Heart left ventricle (tissue), 16 donors: ENCODE measurements around the gene GALNT5. TPM values are rescaled to one million over a fixed set of nuclear protein-coding genes. Genes with fewer than 3 reads are reported as not detected.

Experiments used
- ATAC-seq, 4 donors: fragments of 200-7000 bp; cut with Tn5 transposase; one replicate each; pipeline ENCODE4 v1.9.1; 2020 to 2022; ENCODE audit warnings: moderate library complexity in 4 of 4, mild to moderate bottlenecking in 3 of 4, moderate number of reproducible peaks in 1 of 4
- DNase-seq, 5 donors: peaks; one replicate each; pipeline ENCODE4 v3.0.0-alpha.2; 2020
- H3K27ac ChIP-seq, 12 donors: fragments of 200-600 bp; sonication (generic) in 4 of 12; one replicate each; pipeline versions ENCODE4 v1.5.0 to v1.8.0; 2016 to 2022; ENCODE audit warnings: mild to moderate bottlenecking in 2 of 12
- H3K27me3 ChIP-seq, 9 donors: fragments of 200-600 bp; sonication (generic) in 2 of 9; one replicate each; pipeline versions ENCODE4 v1.5.1 to v1.8.0; 2016 to 2022; ENCODE audit warnings: mild to moderate bottlenecking in 3 of 9
- H3K36me3 ChIP-seq, 9 donors: fragments of 200-600 bp; sonication (generic) in 2 of 9; one replicate each; pipeline versions ENCODE4 v1.5.0 to v1.8.0; 2018 to 2022; ENCODE audit warnings: mild to moderate bottlenecking in 2 of 9
- H3K4me1 ChIP-seq, 12 donors: fragments of 200-600 bp; sonication (generic) in 4 of 12; one replicate each; pipeline versions ENCODE4 v1.5.0 to v1.8.0; 2016 to 2022; ENCODE audit warnings: mild to moderate bottlenecking in 3 of 12
- H3K4me3 ChIP-seq, 12 donors: fragments of 200-600 bp; sonication (generic) in 4 of 12; one replicate each; pipeline versions ENCODE4 v1.5.0 to v1.8.0; 2017 to 2022; ENCODE audit warnings: mild to moderate bottlenecking in 9 of 12, moderate library complexity in 4 of 12
- H3K9me3 ChIP-seq, 12 donors: fragments of 200-600 bp; sonication (generic) in 4 of 12; one replicate each; pipeline versions ENCODE4 v1.5.0 to v1.8.0; 2016 to 2022; ENCODE audit warnings: mild to moderate bottlenecking in 1 of 12
- POLR2A ChIP-seq, 2 donors: fragments of 450-650 bp; IDR thresholded peaks; one replicate each; pipeline ENCODE4 v1.6.1; 2017; ENCODE audit warnings: antibody characterized with exemption in 2 of 2, mild to moderate bottlenecking in 2 of 2, moderate library complexity in 2 of 2
- WGBS, 4 donors: extraction: QIAGEN DNeasy Blood & Tissue Kit in 2 of 4; methylation state at CpG; one replicate each; pipeline versions ENCODE4 v1.1.5 to v1.1.7; 2013 to 2018; 5-methylcytosine and 5-hydroxymethylcytosine counted together
- intact Hi-C, 10 donors: fragments of 100-400 bp; cut with DNase I; formaldehyde crosslinking; loops; one replicate each; pipeline versions ENCODE4 v1.11.1 to v1.14.2; 2022
- polyA plus RNA-seq, 2 donors: library from polyadenylated mRNA; stranded (reverse); fragments of 200-250 nt; gene quantifications; one replicate each; pipeline ENCODE4 v1.2.3, GENCODE V29; 2013
- total RNA-seq, 9 donors: library from RNA; depleted of rRNA in 2 of 9; stranded (reverse); fragments of >200 nt in 2 of 9; fragmentation: NEBNext Ultra II Directional in 3 of 9; extraction: Animal tissue kit (Norgen Biotek cat#: 25700) in 3 of 9; gene quantifications; one replicate each; pipeline versions ENCODE4 v1.1.0 to v1.2.4, GENCODE V29; 2016 to 2023
- TF ChIP-seq, protein P1 (sequence below), 12 donors: fragments of 200-600 bp; sonication (generic) in 4 of 12; IDR thresholded peaks; one replicate each; pipeline versions ENCODE4 v1.5.0 to v1.8.0; 2018 to 2022; ENCODE audit warnings: antibody characterized with exemption in 12 of 12, mild to moderate bottlenecking in 5 of 12
- donor health status: ischemic (EF 13 %, LVEDD 7.1; RV severe dilation, severe dysfunction).
- donor health status: healthy with polysubstance abuse.
- donor health status: DM: no; HTN: yes; CAD: no.
- donor health status: DM: no; HTN: no; CAD: no.
- donor health status: ischemic (EF 25% LVEDD 6.9; RV normal size, moderate dysfunction).
- donor health status: ischemic (EF 25% LVEDD 5.7; RV mildly dilated, moderate dysfunction).
- donor health status: healthy.
- donor health status: DM: yes; HTN: yes; CAD: no.
- donor health status: ischemic (EF 35%, LVEDD 5.7; RV mildly dilated, moderate dysfunction).
- donor health status: nonischemic (EF 11% LVEDD 7.7; RV severe dilation, severe dysfunction).
- donor health status: DM: yes; HTN: yes; CAD: no.
- donor health status: PGD.
- donor health status: ischemic (EF 29% LVEDD 5.4; RV normal size, mild dysfunction).
- donor health status: nonischemic (EF 23%, LVEDD 6.1; RV moderate dilation, normal function).

Gene GALNT5
- total and polyA plus RNA-seq, 11 donors: 0.04 to 1.0 (median 0.16) TPM; not detected in 1

DNA sequence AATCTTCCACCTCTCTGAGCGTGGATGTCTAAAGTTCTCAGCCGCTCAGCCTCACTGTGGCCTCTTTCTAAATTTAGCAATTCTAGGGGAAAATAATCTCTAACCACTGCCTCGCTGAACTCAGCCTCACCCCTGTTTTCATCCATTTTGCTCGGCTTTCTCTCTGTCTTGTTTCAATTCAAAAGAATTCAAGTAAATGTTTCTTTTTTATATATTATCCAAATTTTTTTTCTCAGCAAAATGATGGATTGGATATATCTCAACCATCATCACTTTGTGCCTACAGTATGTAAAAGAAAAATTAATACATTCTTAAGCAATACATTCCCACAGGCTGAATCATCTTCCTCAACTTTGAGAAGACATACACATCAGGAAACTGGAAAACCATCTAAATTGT lies 24.0 kb upstream of the GALNT5 start:
- no peak for DNase-seq
- WGBS, 4 donors: 49 to 58% (median 55%) methylated on average over 4 of the region's 4 CpGs
- Histone ChIP-seq H3K9me3 (peaks cover 0 to 6% (median 0%) of the 10 kb centered on the region in 12 donors), H3K27me3 (no peaks in the 10 kb centered on the region), H3K4me3 (no peak overlapping the region), H3K4me1 (no peaks in the 10 kb centered on the region), H3K27ac (no peak overlapping the region), H3K36me3 (no peaks in the 10 kb centered on the region)
- intact Hi-C loops: no loop called here
- no peak for ATAC-seq
- TF ChIP-seq POLR2A (IDR thresholded peaks at IDR 0.05): no peak
- TF ChIP-seq, protein P1, sequence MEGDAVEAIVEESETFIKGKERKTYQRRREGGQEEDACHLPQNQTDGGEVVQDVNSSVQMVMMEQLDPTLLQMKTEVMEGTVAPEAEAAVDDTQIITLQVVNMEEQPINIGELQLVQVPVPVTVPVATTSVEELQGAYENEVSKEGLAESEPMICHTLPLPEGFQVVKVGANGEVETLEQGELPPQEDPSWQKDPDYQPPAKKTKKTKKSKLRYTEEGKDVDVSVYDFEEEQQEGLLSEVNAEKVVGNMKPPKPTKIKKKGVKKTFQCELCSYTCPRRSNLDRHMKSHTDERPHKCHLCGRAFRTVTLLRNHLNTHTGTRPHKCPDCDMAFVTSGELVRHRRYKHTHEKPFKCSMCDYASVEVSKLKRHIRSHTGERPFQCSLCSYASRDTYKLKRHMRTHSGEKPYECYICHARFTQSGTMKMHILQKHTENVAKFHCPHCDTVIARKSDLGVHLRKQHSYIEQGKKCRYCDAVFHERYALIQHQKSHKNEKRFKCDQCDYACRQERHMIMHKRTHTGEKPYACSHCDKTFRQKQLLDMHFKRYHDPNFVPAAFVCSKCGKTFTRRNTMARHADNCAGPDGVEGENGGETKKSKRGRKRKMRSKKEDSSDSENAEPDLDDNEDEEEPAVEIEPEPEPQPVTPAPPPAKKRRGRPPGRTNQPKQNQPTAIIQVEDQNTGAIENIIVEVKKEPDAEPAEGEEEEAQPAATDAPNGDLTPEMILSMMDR (IDR thresholded peaks at IDR 0.05): no peak

DNA sequence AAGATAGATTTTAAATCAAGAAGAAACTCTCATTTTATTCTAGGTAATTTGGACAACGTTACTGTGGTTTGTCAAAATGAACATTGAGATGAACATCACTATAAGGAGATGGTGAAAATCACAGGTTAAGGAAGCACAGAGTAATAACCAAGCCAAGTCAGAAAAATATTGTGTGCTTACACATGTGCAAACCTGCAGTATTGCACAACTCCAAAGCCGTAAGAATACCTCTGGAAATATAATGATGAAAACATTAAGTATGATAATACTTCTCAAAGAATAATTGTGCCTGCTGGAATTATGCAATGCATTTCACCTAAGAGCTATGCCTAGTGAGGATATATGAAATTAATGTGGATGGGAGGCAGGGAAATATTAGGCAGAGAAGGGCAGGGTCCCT lies 21.1 kb upstream of the GALNT5 start:
- no peaks in the 10 kb centered on the region for H3K27me3 ChIP-seq
- ATAC-seq: no peak
- no peak overlapping the region for H3K4me3 ChIP-seq
- TF ChIP-seq, protein P1 (IDR thresholded peaks at IDR 0.05): no peak
- TF ChIP-seq POLR2A (IDR thresholded peaks at IDR 0.05): no peak
- intact Hi-C loops: no loop called here
- no peak overlapping the region for H3K27ac ChIP-seq
- 81 to 86% (median 83%) methylated on average over 2 of the region's 2 CpGs for WGBS, 4 donors
- peaks cover 0 to 6% (median 0%) of the 10 kb centered on the region in 12 donors for H3K9me3 ChIP-seq
- H3K36me3 ChIP-seq: no peaks in the 10 kb centered on the region
- no peaks in the 10 kb centered on the region for H3K4me1 ChIP-seq
- DNase-seq: no peak

DNA sequence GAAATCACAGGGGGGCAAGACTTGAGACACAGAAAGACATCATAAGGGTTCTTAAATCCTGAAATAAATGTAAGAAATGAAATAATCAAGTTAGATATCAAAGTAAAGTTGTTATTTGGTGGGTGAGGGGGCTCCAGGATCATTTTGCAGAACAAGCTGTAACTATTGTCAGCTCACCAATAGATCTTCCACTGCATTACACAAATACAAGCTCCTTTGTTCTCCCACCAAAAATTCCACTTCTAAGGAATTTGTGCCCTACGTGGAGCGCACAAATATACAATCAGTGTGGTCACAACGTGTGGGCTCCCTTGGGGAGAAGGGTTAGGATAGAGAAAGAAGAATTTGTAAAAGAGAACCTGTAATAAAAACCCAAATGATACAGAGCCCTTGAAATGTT lies 19.2 kb upstream of the GALNT5 start:
- ATAC-seq (no peak), DNase-seq (no peak)
- Histone ChIP-seq H3K27ac (no peak overlapping the region), H3K36me3 (no peaks in the 10 kb centered on the region), H3K27me3 (no peaks in the 10 kb centered on the region), H3K4me1 (no peaks in the 10 kb centered on the region), H3K4me3 (no peak overlapping the region), H3K9me3 (peaks cover 0 to 5% (median 0%) of the 10 kb centered on the region in 12 donors)
- 67 to 73% (median 69%) methylated on average over 3 of the region's 3 CpGs for WGBS, 4 donors
- intact Hi-C loops: no loop called here
- TF ChIP-seq, protein P1 (IDR thresholded peaks at IDR 0.05): no peak
- no peak for TF ChIP-seq POLR2A (IDR thresholded peaks at IDR 0.05)

DNA sequence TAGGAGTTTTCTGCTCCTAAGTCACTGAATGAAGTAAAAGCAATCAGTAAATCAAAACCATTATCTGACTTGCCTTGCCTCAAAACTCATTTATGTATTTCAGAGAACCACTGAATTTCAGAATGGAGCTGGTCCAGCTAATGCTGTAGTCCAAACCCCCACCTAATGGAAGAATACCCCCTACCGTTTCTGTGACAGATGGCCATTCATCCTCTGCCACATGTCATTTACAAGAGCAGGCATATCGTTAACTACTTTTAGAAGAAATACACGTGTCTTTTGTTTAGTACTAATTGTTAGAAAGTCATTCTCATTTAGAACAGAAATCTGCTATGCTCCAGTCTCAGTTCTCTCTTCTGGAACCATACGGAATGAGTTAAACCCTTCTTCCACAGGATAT lies 12.8 kb upstream of the GALNT5 start:
- intact Hi-C loops: no loop called here
- H3K27ac ChIP-seq: no peak overlapping the region
- DNase-seq: no peak
- H3K4me3 ChIP-seq: no peak overlapping the region
- WGBS, 4 donors: 60 to 69% (median 66%) methylated on average over 4 of the region's 4 CpGs
- H3K27me3 ChIP-seq: no peaks in the 10 kb centered on the region
- H3K36me3 ChIP-seq: no peaks in the 10 kb centered on the region
- no peak for ATAC-seq
- no peak for TF ChIP-seq POLR2A (IDR thresholded peaks at IDR 0.05)
- TF ChIP-seq, protein P1 (IDR thresholded peaks at IDR 0.05): no peak
- no peaks in the 10 kb centered on the region for H3K9me3 ChIP-seq
- H3K4me1 ChIP-seq: no peaks in the 10 kb centered on the region
